Measurements from ENCODE around the gene SUPT4H1. TPM values are rescaled to one million over a fixed set of nuclear protein-coding genes. Genes with fewer than 3 reads are reported as not detected.
"Not testable (repeated sequence)": the region's sequence is repeated elsewhere in the genome, so short reads cannot be mapped to it uniquely, and the experiment has no call there.

The SUPT4H1 gene
- total RNA-seq: 100 to 1,000 TPM in 1 of 2 donors, 10 to 100 TPM in 1; 84.0 to 143 TPM

DNA sequence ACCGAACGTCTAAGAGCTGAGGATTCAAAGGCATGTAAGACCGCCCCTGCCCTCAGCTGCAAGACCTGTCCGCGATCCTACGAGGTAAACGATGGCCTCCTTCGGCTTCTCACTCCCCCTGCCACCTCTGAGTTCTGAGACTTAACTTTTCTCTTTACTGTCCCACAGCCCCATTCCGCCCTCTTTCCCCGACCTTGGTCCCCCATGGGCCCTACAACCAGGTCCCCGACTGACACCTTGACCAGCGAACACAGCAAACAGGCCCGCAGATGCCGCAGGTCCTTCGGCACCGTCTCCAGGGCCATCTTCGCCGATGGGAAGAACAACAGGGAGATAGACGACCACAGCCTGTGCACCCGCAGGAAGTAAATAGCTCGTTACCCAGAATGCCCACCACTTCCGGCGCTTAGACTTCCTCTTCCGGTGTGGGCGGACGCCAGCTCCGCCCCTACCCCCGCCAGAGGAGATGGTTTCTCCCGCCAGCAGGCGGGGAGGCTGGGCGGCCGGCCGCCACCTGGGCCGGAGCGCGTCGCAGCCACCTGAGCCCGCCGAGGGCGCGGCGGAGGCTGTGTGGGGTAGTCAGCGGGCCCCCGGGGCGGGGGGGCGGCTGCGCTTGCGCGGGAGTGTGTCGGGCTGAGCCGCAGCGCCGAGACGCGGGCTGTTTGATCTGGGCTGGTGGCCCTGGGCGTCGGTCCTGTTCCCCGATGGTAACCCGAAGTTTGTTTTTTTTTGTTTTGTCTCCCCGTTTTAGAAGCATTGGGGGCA, at the start of gene SUPT4H1:
Gene SUPT4H1 (minus strand): TSS at position 371 of the 765 bp plus-strand sequence. CDS start 66 bp downstream, at position 305.
- peaks cover 56 to 68% of the 10 kb centered on the region in 2 donors for H3K4me1 Mint-ChIP-seq (ENCODE audit: low read depth in 2 of 2)
- ATAC-seq (peak; percentile 95 to 97), DNase-seq (ENCODE audit: low spot score) (peak; percentile 93)
- peak within 1 kb of the TSS; percentile 100 for H3K4me3 Mint-ChIP-seq
- peaks cover 47% of the 10 kb centered on the region for H3K36me3 Mint-ChIP-seq
- no peaks in the 10 kb centered on the region for H3K27me3 Mint-ChIP-seq
- peak within 1 kb of the TSS; percentile 98 to 100 for H3K27ac Mint-ChIP-seq
- H3K9me3 Mint-ChIP-seq: no peaks in the 10 kb centered on the region

DNA sequence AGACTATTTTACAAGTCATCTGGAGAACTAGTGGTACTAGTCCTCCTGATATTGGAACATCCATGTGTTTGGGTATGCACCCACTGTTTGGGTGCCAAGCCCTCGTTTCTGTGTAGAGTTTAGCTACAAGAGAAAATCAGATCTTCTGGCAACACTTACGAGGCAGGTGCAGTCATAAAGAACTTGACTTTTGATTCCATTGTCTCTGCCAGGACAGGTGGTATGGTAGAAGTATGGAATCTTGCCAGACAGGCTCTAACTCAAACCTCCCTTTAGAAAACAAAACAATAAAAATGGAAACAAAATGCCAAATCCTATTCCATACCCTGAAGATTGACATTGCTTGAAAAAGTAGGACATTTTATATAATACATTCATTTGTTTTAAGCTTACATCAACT, 49.3 kb upstream of the SUPT4H1 start:
- no peaks in the 10 kb centered on the region for H3K36me3 Mint-ChIP-seq
- H3K9me3 Mint-ChIP-seq: no peaks in the 10 kb centered on the region
- H3K4me3 Mint-ChIP-seq: no peak overlapping the region
- DNase-seq (ENCODE audit: low spot score) (no peak), ATAC-seq (no peak)
- H3K27me3 Mint-ChIP-seq: no peaks in the 10 kb centered on the region
- no peak overlapping the region for H3K27ac Mint-ChIP-seq
- no peaks in the 10 kb centered on the region for H3K4me1 Mint-ChIP-seq (ENCODE audit: low read depth in 2 of 2)

DNA sequence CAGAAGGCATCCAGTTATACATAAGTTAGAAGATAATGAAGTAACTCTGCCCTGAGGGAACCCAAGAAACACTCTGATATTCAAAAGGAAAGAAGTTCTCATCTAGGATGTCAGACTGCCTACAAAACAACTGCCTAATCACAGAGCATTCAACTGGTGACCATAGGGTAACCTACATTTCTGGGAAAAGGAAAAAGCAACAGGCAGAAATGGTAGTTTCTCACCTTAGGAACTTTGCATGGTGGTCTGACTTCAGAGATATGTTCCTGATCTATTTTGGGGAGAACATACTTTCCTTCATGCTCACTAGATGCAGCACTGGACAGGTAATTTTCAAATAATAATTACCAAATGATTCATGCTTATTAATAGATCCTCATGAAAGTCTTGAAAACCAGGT, 48.8 kb upstream of the SUPT4H1 start:
- DNase-seq (ENCODE audit: low spot score) (no peak), ATAC-seq (no peak)
- Mint-ChIP-seq H3K4me3 (no peak overlapping the region), H3K4me1 (ENCODE audit: low read depth in 2 of 2) (no peaks in the 10 kb centered on the region), H3K36me3 (no peaks in the 10 kb centered on the region), H3K9me3 (no peaks in the 10 kb centered on the region), H3K27me3 (no peaks in the 10 kb centered on the region), H3K27ac (no peak overlapping the region)

DNA sequence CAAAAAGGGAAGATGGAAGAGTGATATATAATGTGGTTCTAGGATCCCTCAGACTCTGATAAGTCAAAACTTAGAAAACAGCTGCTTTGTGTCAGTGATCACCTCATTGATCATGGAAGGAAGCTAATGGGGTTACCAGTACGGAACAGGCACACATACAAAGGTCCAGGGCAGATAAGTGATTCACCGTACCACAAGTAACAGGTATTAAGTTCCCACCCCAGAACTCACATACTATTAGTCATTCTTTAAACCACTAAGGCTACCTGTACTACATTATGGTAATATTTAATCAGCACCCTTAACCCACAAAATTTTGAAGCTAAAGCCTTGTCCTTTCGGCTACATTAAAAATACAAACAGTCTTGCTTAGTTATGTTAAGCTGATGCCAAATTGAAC, 48.0 kb upstream of the SUPT4H1 start:
- ATAC-seq: no peak
- no peaks in the 10 kb centered on the region for H3K9me3 Mint-ChIP-seq

DNA sequence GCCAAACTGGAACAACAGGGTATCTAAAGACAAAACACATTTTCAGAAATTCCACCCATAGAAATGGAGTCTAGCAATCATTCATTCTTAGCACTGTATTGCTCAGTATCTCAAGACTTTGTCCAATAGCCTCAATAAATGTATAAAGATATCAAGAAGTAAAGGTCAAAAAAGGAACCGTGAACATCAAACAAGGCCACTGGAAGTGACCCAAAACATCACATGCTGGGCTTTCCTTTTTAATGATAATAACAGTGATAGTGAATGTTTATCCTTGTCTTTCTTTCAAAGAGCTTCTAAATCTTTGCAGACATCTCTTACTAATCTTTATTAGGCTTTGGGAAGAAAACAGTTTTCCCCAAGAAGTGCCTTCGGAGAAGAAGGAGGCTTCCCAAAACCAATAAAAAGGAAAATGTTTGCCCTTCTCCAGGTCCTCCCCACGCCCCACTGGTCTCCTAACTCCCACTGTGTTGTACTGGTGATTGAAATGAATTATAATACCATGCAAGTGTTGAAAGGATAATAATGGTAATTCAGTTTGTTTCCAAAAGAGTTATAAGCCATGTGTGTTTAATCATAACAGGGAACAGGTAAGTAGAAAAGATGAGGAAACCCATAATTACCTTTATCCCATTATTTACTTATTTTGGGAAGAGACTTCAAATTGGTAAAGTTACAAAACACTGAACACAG, 46.7 kb upstream of the SUPT4H1 start:
- no peak overlapping the region for H3K4me3 Mint-ChIP-seq
- no peaks in the 10 kb centered on the region for H3K4me1 Mint-ChIP-seq (ENCODE audit: low read depth in 2 of 2)
- ATAC-seq: no peak
- no peaks in the 10 kb centered on the region for H3K27me3 Mint-ChIP-seq
- DNase-seq (ENCODE audit: low spot score): no peak
- H3K36me3 Mint-ChIP-seq: no peaks in the 10 kb centered on the region
- no peaks in the 10 kb centered on the region for H3K9me3 Mint-ChIP-seq
- H3K27ac Mint-ChIP-seq: no peak overlapping the region

More for the DNA sequence above, 48.0 kb upstream of the SUPT4H1 start:
- H3K4me1 Mint-ChIP-seq (ENCODE audit: low read depth in 2 of 2): no peaks in the 10 kb centered on the region
- H3K27ac Mint-ChIP-seq: no peak overlapping the region
- H3K27me3 Mint-ChIP-seq: no peaks in the 10 kb centered on the region
- H3K4me3 Mint-ChIP-seq: no peak overlapping the region
- no peak for DNase-seq (ENCODE audit: low spot score)
- no peaks in the 10 kb centered on the region for H3K36me3 Mint-ChIP-seq

DNA sequence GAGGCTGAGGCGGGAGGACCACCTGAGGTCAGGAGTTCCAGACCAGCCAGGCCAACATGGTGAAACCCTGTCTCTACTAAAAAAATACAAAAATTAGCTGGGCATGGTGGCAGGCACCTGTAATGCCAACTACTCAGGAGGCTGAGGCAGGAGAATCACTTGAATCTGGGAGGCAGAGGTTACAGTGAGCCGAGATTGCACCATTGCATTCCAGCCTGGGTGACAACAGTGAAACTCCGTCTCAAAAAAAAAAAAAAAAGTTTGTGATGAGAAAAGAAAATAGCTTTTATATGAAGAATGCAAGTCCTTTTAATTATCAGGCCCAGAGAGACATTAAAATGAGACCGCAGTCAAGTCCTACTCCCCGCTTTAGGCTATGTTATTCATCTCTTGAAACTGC, 45.4 kb upstream of the SUPT4H1 start:
- ATAC-seq; DNase-seq (ENCODE audit: low spot score); H3K27me3 Mint-ChIP-seq; H3K36me3 Mint-ChIP-seq; H3K4me1 Mint-ChIP-seq (ENCODE audit: low read depth in 2 of 2); H3K9me3 Mint-ChIP-seq; H3K27ac Mint-ChIP-seq; H3K4me3 Mint-ChIP-seq: not testable (repeated sequence)

DNA sequence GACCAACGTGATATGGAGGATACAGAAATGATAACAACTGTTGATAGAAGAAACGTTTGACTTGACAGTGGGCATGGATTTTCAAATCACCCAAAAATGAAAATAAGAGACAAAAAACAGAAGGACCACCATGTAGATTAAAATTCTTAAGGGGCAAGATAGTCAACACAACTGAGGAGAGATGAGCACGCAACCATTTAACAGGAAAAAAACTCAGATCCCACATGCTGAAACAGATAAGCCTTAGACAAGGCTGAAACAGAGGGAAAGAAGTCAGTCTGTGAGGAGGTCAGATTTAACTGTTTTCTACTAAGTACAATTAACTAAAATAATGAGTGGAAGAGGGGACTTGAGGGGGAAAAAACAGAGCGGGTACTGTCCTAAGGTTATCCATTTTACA, 44.2 kb upstream of the SUPT4H1 start:
- ATAC-seq: no peak
- Mint-ChIP-seq H3K27ac (no peak overlapping the region), H3K4me1 (ENCODE audit: low read depth in 2 of 2) (no peaks in the 10 kb centered on the region), H3K36me3 (no peaks in the 10 kb centered on the region), H3K9me3 (no peaks in the 10 kb centered on the region), H3K27me3 (no peaks in the 10 kb centered on the region), H3K4me3 (no peak overlapping the region)
- no peak for DNase-seq (ENCODE audit: low spot score)

DNA sequence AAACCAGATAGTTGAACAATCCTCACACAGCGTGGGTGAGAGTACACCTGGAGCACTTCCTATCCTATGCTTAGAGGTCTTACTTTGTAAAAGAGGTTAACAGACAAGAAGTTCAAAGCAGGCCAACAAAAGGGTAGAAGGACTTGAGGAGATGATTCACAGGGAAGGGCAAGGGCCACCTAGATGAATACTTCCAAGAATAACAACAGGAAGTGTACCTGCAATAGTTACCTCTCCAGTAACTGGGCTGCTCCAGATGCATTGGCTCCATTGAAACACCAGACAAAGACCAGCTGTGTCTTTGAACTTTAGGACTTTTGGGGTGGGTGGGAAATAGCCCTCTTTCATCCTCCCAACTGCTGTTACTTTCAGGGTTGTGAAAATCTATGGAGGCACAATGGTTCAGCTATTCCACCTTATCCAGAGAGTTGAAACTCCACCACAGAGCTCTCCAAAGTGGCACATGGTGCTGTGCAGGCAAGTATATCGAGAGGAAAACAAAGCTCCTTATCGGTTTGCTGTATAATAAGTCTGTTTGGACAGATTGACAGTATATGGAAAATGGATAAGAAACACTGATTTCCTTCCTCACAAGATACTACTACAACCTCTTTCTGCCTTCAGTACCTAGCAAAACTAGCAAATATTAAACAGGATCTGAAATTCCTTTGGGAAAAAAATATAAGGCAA, 42.7 kb upstream of the SUPT4H1 start:
- Mint-ChIP-seq H3K9me3 (no peaks in the 10 kb centered on the region), H3K27ac (no peak overlapping the region), H3K36me3 (no peaks in the 10 kb centered on the region), H3K4me3 (no peak overlapping the region), H3K27me3 (no peaks in the 10 kb centered on the region), H3K4me1 (ENCODE audit: low read depth in 2 of 2) (no peaks in the 10 kb centered on the region)
- ATAC-seq: no peak
- DNase-seq (ENCODE audit: low spot score): no peak

DNA sequence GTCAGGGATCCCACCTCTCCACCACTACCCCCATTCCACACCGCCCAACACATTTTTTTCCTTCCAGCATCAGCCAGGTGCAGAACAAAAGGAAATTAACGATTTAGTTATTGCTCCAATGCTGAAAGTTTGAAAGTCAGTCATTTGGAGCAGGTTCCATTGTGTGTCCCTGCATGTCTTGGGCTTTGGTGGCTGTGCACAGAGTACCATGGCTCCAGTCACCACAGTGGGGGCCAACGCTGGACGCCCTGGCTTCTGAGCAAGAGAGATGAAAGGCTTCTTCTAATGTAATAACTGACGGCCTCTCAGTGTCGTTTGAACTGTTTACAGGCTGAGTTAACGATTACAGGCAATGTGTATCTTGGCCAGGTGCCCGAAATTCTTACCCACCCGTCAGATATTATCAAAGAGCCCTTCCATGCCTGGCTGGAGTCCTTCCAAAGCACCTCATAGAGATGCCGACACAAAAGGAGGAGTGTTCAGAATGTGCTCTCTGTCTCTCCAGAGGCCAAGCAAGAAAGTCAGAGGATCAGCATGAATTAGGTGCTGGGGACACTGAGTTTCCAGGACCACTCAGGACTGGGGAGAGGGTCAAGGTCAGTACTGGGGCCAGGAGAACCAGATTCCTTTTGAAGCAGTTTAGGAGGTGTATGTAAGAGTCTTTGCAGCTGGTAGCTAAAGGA, 39.4 kb upstream of the SUPT4H1 start:
- Mint-ChIP-seq H3K4me3 (no peak overlapping the region), H3K27ac (no peak overlapping the region), H3K4me1 (ENCODE audit: low read depth in 2 of 2) (peaks cover 4% of the 10 kb centered on the region in 2 donors), H3K27me3 (no peaks in the 10 kb centered on the region), H3K36me3 (no peaks in the 10 kb centered on the region), H3K9me3 (no peaks in the 10 kb centered on the region)
- ATAC-seq (no peak), DNase-seq (ENCODE audit: low spot score) (no peak)

DNA sequence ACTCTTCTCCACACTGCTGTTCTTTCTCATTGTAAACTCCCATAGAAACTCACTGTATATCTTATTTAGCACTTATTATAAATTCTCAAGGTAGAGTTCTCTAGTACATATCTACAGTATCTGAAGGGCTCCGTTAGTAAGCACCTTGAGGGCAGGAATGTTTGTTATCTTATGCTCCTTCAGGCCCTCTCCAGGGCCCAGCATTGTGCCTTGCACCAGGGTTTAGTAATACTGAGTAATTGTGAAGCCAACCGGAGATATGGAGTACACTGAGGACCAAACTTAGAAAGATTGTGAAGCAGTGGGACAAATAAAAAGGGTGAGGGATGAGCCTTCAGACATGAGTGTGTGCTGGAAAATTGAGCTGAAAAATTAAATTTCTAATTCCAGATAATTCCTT, 38.9 kb upstream of the SUPT4H1 start:
- Mint-ChIP-seq H3K4me3 (no peak overlapping the region), H3K36me3 (no peaks in the 10 kb centered on the region), H3K27me3 (no peaks in the 10 kb centered on the region), H3K27ac (no peak overlapping the region), H3K9me3 (no peaks in the 10 kb centered on the region), H3K4me1 (ENCODE audit: low read depth in 2 of 2) (peaks cover 4% of the 10 kb centered on the region in 2 donors)
- DNase-seq (ENCODE audit: low spot score) (no peak), ATAC-seq (no peak)

DNA sequence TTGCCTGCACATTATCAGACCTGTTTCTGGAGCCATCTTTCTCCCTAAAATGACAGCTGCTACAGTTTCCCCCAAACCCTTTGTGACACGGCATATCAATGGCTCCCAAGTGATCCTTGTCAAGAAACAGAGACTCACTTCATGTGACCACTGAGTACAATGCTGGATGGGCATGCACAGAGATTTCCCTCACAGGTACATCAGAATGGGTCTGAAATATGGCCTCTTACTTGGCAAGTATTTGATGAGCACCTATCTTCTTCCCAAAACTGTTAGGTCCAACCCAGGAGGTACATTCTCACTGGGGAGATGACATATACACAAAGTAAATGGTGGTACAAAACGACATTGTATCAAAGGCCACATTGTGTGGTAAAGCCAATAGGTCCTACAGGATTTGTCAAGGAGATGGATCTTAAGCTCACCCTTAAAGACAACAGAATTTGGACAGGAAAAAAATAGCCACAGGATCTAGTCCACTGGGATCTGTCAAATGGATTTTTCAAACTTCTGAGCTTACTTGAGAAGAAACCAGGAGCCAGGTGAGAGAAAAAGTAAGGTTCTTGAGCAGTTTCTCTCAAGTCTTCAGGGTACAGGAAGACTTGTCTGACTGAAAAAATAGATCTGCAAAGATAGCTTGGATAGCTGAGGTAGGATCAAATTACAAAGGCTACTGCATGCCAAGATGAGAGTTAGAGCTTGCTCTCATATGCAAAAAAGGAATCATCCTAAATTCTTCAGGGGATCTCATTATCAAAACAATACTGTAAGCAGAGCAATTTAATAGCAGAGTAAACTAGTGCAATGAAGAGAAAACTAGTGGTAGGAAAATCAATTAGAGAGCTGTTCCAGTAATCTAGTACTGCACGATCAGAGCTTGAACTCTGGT, 36.5 kb upstream of the SUPT4H1 start:
- Mint-ChIP-seq H3K36me3 (no peaks in the 10 kb centered on the region), H3K4me1 (ENCODE audit: low read depth in 2 of 2) (peaks cover 14 to 18% of the 10 kb centered on the region in 2 donors), H3K27ac (no peak overlapping the region), H3K4me3 (no peak overlapping the region), H3K9me3 (no peaks in the 10 kb centered on the region), H3K27me3 (no peaks in the 10 kb centered on the region)
- DNase-seq (ENCODE audit: low spot score) (no peak), ATAC-seq (no peak)

DNA sequence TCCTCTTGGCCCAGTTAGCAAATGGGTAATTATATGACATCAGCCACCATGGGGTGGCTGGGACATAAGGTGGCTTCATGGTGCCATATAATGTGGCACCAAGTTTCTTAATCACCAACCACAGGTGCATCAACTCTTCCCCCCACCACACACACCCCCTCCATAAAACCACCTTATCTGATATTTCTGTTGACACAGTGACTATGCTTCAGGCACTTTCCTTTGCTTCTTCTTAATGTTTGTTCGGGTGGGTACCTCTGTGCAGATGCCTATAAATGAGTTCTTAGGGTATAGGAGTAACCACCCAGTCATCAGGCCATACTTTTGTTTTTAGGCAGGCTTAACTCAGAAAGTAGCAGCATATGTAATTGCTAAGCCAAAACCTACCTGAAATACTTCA, 35.8 kb upstream of the SUPT4H1 start:
- Mint-ChIP-seq H3K27me3 (no peaks in the 10 kb centered on the region), H3K4me1 (ENCODE audit: low read depth in 2 of 2) (peaks cover 14 to 19% of the 10 kb centered on the region in 2 donors), H3K27ac (no peak overlapping the region), H3K4me3 (no peak overlapping the region), H3K9me3 (no peaks in the 10 kb centered on the region), H3K36me3 (no peaks in the 10 kb centered on the region)
- no peak for DNase-seq (ENCODE audit: low spot score)
- peak in 1 of 2 donors; percentile 36 for ATAC-seq

DNA sequence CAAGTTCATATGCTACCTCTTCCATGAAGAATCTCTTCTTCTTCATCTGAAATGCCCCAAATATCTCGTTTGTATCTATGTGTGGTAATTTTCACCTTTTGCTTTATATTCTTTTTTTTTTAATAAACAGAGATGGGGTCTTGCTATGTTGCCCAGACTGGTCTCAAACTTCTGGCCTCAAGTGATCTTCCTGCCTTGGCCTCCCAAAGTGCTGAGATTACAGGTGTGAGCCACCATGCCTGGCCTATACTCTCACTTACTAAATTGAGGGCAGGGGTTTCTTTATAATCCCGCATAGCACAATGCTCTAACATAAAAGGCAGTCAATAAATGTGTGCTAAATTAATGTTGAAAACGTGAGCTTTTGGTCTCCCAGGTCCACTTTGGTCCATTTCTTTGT, 34.7 kb upstream of the SUPT4H1 start:
- Mint-ChIP-seq H3K27me3 (no peaks in the 10 kb centered on the region), H3K9me3 (no peaks in the 10 kb centered on the region), H3K4me3 (no peak overlapping the region), H3K36me3 (no peaks in the 10 kb centered on the region), H3K27ac (no peak overlapping the region), H3K4me1 (ENCODE audit: low read depth in 2 of 2) (peaks cover 25 to 30% of the 10 kb centered on the region in 2 donors)
- DNase-seq (ENCODE audit: low spot score) (no peak), ATAC-seq (no peak)

All from natural killer cell treated with Interleukin-12 subunit alpha and Interleukin-12 subunit beta and Interleukin-15 and Interleukin-18, amount 100 ng/mL, for 72 hours (primary cell).